HG03575 (cell line): Measurements from ENCODE around the gene NOTCH3.

Source experiments
- ATAC-seq: cut with Tn5 transposase; IDR thresholded peaks from one replicate; pipeline ENCODE4 v1.9.1; 2021; ENCODE audit not compliant: unreplicated experiment, insufficient number of reproducible peaks, low FRiP score; ENCODE audit errors: extremely low read depth

Gene NOTCH3

DNA sequence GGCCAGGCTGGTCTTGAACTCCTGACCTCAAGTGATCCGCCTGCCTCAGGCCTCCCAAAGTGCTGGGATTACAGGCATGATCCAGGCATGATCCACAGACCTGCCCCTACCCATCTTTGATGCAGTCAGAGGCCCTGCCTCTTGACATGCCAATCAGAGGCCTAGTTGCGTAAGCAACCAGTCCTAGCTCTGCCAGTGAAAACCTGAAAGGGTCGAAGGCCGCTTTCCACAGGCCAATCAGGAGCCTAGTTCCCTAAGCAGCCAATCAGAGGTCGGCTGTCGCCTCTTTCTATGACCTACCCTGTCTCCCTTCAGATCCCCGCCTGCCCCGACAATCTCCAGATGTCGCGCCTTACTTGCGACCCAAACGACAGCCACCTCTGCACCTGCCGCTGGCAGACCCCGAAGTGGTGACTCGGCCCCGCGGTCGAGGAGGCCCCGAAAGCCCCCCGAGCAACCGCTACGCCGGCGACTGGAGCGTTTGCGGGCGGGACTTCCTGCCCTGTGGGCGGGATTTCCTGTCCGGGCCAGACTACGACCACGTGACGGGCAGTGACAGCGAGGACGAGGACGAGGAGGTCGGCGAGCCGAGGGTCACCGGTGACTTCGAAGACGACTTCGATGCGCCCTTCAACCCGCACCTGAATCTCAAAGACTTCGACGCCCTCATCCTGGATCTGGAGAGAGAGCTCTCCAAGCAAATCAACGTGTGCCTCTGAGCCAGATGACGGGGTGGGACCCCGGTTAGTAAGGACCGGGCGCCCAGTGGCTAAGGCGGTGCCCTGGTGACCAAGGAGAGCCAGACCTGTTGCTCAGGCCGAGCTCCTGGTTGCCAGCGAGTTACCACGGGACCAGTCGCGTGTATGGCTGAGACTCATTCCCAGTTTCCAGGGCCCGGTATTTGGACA lies 87.3 kb downstream of the NOTCH3 start:
- ATAC-seq: no peak

- ATAC-seq: no peak
These were observed 88.4 kb downstream of the NOTCH3 start for GRCh38 chr19:15112385-15112784.

DNA sequence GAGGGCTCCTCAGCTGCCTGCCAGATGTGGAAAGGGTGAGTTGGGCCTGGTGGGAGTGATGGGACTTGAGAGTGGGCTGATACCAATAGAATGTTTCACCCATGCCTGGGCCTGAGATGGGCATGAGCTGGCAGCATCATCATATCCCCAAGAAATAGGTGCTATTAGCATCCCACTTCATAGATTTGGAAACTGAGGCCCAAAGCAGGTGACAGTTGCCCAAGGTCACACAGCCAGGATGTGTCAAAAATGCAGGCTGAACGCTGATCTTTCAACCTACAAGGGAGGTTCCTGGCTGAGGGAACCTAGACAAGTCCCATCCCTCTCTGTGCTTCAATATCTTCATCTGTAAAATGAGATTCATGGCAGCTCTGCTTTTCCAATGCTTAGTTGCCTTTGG lies 89.0 kb downstream of the NOTCH3 start:
- ATAC-seq: no peak

GRCh38 chr19:15110418-15110815 lies 90.4 kb downstream of the NOTCH3 start:
- ATAC-seq: no peak

- ATAC-seq: no peak
These were observed 90.9 kb downstream of the NOTCH3 start for GRCh38 chr19:15109768-15110417.
